Measurements from ENCODE around the gene SLC25A14.
"Not testable (repeated sequence)": the region's sequence is repeated elsewhere in the genome, so short reads cannot be mapped to it uniquely, and the experiment has no call there.

GRCh38 chrX:130338869-130339268 lies 850 bp upstream of the SLC25A14 start:
- not testable (repeated sequence) for TF ChIP-seq CTCF (conservative IDR thresholded peaks at IDR 0.05; ENCODE audit: low read depth, low read length); EZH2 (IDR thresholded peaks at IDR 0.05; ENCODE audit: low read length, unreplicated experiment); EZH2phosphoT487 (IDR thresholded peaks at IDR 0.05; ENCODE audit: borderline replicate concordance, low read length)

Measured in PC-3 (cell line).